HepG2 (cell line): ENCODE results near the gene EZH2. TPM values are rescaled to one million over a fixed set of nuclear protein-coding genes. Genes with fewer than 3 reads are reported as not detected.

ENCODE experiments used
- ATAC-seq: fragments of 200-7000 bp; cut with Tn5 transposase; 3 replicates; pipeline ENCODE4 v1.9.1; 2020; ENCODE audit warnings: mild to moderate bottlenecking, moderate library complexity
- BruUV-seq: library from RNA; stranded (reverse); fragments of 400-500 nt; replicated peaks from 2 replicates; lab custom pipeline; 2021; lab: Mats Ljungman, UMichigan
- CTCF ChIA-PET: fragments of 300-600 bp; formaldehyde crosslinking; extraction: SDS; loops from one replicate; lab custom pipeline; 2021; ENCODE audit warnings: low total read pairs, inconsistent platforms, low intra/inter-chr PET ratio; lab: Yijun Ruan, JAX
- POLR2A ChIA-PET: fragments of 350-600 bp; sonication (Branson Sonifier 250); formaldehyde crosslinking; loops from one replicate; lab custom pipeline; 2020; ENCODE audit warnings: antibody characterized with exemption, inconsistent platforms; lab: Yijun Ruan, JAX
- DNase-seq: peaks from one replicate; pipeline ENCODE4 v3.0.0-alpha.2; 2015; ENCODE audit warnings: low spot score
- FAIRE-seq: peaks from 3 replicates; lab custom pipeline; 2011; peaks lifted over from hg19 to GRCh38; lab: Jason Lieb, UNC
- H2AFZ ChIP-seq: one replicate; pipeline ENCODE4 v1.6.1; 2011; ENCODE audit warnings: low read length, inconsistent platforms
- H3K27ac ChIP-seq: fragments of 300-600 bp; 3 replicates; pipeline ENCODE4 v1.8.0; 2011; ENCODE audit warnings: mixed run types, mild to moderate bottlenecking, mixed read lengths, low read length, inconsistent platforms; ENCODE audit not compliant: insufficient read depth; ENCODE audit errors: extremely low read length
- H3K27me3 ChIP-seq, 2 experiments: fragments of 200-600 bp in 1 of 2; 2 replicates in 1 of 2; 3 replicates in 1 of 2; pipeline versions ENCODE4 v1.6.0 to v1.8.0; 2011; ENCODE audit warnings: low read length in 2 of 2, mild to moderate bottlenecking in 2 of 2, moderate library complexity in 2 of 2, inconsistent platforms in 1 of 2; ENCODE audit not compliant: insufficient read depth in 2 of 2, control insufficient read depth in 1 of 2
- H3K36me3 ChIP-seq, 2 experiments: fragments of 200-600 bp in 1 of 2; replicated peaks in 1 of 2; 2 replicates in 1 of 2; 3 replicates in 1 of 2; pipeline versions ENCODE4 v1.5.1 to v1.8.0; 2011; ENCODE audit warnings: low read length in 2 of 2, inconsistent platforms in 1 of 2; ENCODE audit not compliant: insufficient read depth in 2 of 2, control insufficient read depth in 1 of 2
- H3K4me1 ChIP-seq: 2 replicates; pipeline ENCODE4 v1.5.1; 2012; ENCODE audit warnings: low read length, inconsistent platforms; ENCODE audit not compliant: insufficient read depth
- H3K4me2 ChIP-seq: 2 replicates; pipeline ENCODE4 v1.6.0; 2011; ENCODE audit warnings: low read depth, low read length, inconsistent platforms
- H3K4me3 ChIP-seq, 3 experiments: fragments of 200-600 bp in 1 of 3; sonication (generic), shearing (Covaris generic) in 1 of 3; replicated peaks in 1 of 3; 2 replicates each; pipeline ENCODE4 v1.5.1; 2011 to 2016; ENCODE audit warnings: low read length in 3 of 3, inconsistent platforms in 2 of 3, low read depth in 2 of 3, mild to moderate bottlenecking in 2 of 3, control low read depth in 1 of 3, mixed read lengths in 1 of 3; ENCODE audit not compliant: insufficient read depth in 1 of 3
- H3K79me2 ChIP-seq: one replicate; pipeline ENCODE4 v1.6.1; 2011; ENCODE audit warnings: low read length, inconsistent platforms; ENCODE audit not compliant: insufficient read depth
- H3K9ac ChIP-seq: 2 replicates; pipeline ENCODE4 v1.6.0; 2011; ENCODE audit warnings: mild to moderate bottlenecking, low read depth, low read length, inconsistent platforms; ENCODE audit not compliant: insufficient read depth
- H3K9me3 ChIP-seq: 2 replicates; pipeline ENCODE4 v1.5.1; 2012; ENCODE audit warnings: mild to moderate bottlenecking, low read length
- H4K20me1 ChIP-seq: 2 replicates; pipeline ENCODE4 v1.6.0; 2011; ENCODE audit warnings: inconsistent platforms, mild to moderate bottlenecking, low read length, moderate library complexity; ENCODE audit not compliant: insufficient read depth
- ARID3A ChIP-seq: IDR thresholded peaks from 2 replicates; pipeline ENCODE4 v1.6.1; 2012; ENCODE audit warnings: low read depth, low read length, improper control_type of control experiment
- CBX1 ChIP-seq: IDR thresholded peaks from one replicate; pipeline ENCODE4 v1.6.1; 2016; ENCODE audit warnings: antibody characterized with exemption, low read depth
- HNRNPUL1 ChIP-seq: fragments of 200-400 bp; formaldehyde crosslinking; IDR thresholded peaks from 2 replicates; pipeline ENCODE4 v1.6.1; 2017; ENCODE audit warnings: low read depth, mild to moderate bottlenecking, low read length, moderate library complexity
- KDM3A ChIP-seq: IDR thresholded peaks from 2 replicates; pipeline ENCODE4 v1.6.1; 2018; ENCODE audit warnings: low read depth, missing compliant biosample characterization
- MAX ChIP-seq: IDR thresholded peaks from 2 replicates; pipeline ENCODE4 v1.6.1; 2012; ENCODE audit warnings: inconsistent platforms
- NCOA1 ChIP-seq: sonication (generic); formaldehyde crosslinking; IDR thresholded peaks from 2 replicates; pipeline ENCODE4 v1.9.0; 2021; ENCODE audit warnings: missing genetic modification reagents
- NPAS2 ChIP-seq: sonication (generic); formaldehyde crosslinking; IDR thresholded peaks from 2 replicates; pipeline ENCODE4 v1.8.0; 2022; ENCODE audit warnings: mild to moderate bottlenecking, missing genetic modification reagents, borderline replicate concordance
- NRL ChIP-seq: sonication (generic); formaldehyde crosslinking; IDR thresholded peaks from 2 replicates; pipeline ENCODE4 v1.5.0; 2020; ENCODE audit warnings: missing genetic modification reagents, mild to moderate bottlenecking, moderate library complexity, borderline replicate concordance
- TAF1 ChIP-seq: sonication (generic); formaldehyde crosslinking; IDR thresholded peaks from 2 replicates; pipeline ENCODE4 v1.4.0; 2020; ENCODE audit warnings: missing genetic modification reagents
- TBP ChIP-seq: sonication (generic); formaldehyde crosslinking; IDR thresholded peaks from 2 replicates; pipeline ENCODE4 v1.5.0; 2020; ENCODE audit warnings: missing genetic modification reagents
- TEAD2 ChIP-seq: sonication (generic); formaldehyde crosslinking; IDR thresholded peaks from 2 replicates; pipeline ENCODE4 v1.9.0; 2021; ENCODE audit warnings: missing genetic modification reagents
- ZNF484 ChIP-seq: sonication (generic); formaldehyde crosslinking; IDR thresholded peaks from 2 replicates; pipeline ENCODE4 v1.5.1; 2020; ENCODE audit warnings: mild to moderate bottlenecking, low read depth, missing genetic modification reagents, borderline replicate concordance
- ZNF501 ChIP-seq: sonication (generic); formaldehyde crosslinking; IDR thresholded peaks from 2 replicates; pipeline ENCODE4 v1.5.1; 2020; ENCODE audit warnings: mild to moderate bottlenecking, moderate library complexity, missing genetic modification reagents
- ZNF552 ChIP-seq: sonication (generic); formaldehyde crosslinking; IDR thresholded peaks from 2 replicates; pipeline ENCODE4 v1.9.0; 2022; ENCODE audit warnings: missing genetic modification reagents, mild to moderate bottlenecking, borderline replicate concordance
- ZNF629 ChIP-seq: sonication (generic); formaldehyde crosslinking; conservative IDR thresholded peaks from 2 replicates; pipeline ENCODE4 v1.5.0; 2020; ENCODE audit warnings: missing genetic modification reagents
- ZNF737 ChIP-seq: sonication (generic); formaldehyde crosslinking; IDR thresholded peaks from 2 replicates; pipeline ENCODE4 v1.5.0; 2020; ENCODE audit warnings: missing genetic modification reagents, mild to moderate bottlenecking, borderline replicate concordance
- WGBS: methylation state at CpG from one replicate; pipeline ENCODE4 v1.1.6; 2017; ENCODE audit warnings: low lambda C conversion rate; 5-methylcytosine and 5-hydroxymethylcytosine counted together
- in situ Hi-C: cut with HindIII; loops from 2 replicates; pipeline ENCODE4 v1.10.0; 2017; ENCODE audit warnings: low pct_unique_long_range_greater_than_20kb; ENCODE audit not compliant: extremely low pct_ligation_motif_present
- intact Hi-C: fragments of 100-400 bp; cut with micrococcal nuclease; formaldehyde crosslinking; loops from one replicate; pipeline ENCODE4 v1.10.0; 2022; ENCODE audit not compliant: unreplicated experiment
- polyA plus RNA-seq, 8 experiments: library from polyadenylated mRNA; depleted of rRNA in 3 of 8; stranded (reverse) in 7 of 8; unstranded in 1 of 8; fragments of >200 nt; fragmentation: Illumina TruSeq in 4 of 8; extraction: Trizol in 4 of 8; gene quantifications; 2 replicates each; pipeline versions ENCODE4 v1.2.1 to v1.2.3, GENCODE V29; 2011 to 2016; ENCODE audit warnings: low read depth in 4 of 8, missing spikeins in 1 of 8, mixed read lengths in 1 of 8; ENCODE audit not compliant: insufficient read depth in 1 of 8
- total RNA-seq, 5 experiments: library from RNA; depleted of rRNA; stranded (reverse); fragments of >200 nt; fragmentation: Illumina TruSeq; extraction: Trizol; gene quantifications; 2 replicates each; pipeline ENCODE4 v1.2.3, GENCODE V29; 2016; ENCODE audit warnings: low read depth in 1 of 5
- TF ChIP-seq, protein P1 (sequence below): sonication (generic); formaldehyde crosslinking; IDR thresholded peaks from 2 replicates; pipeline ENCODE4 v1.4.0; 2020; ENCODE audit warnings: mild to moderate bottlenecking, missing genetic modification reagents

EZH2 gene
- total and polyA plus RNA-seq, 2 of the 13 experiments (the other 11 are each of a cell fraction or from before 2014, with no cell fraction given): 26.0 to 34.3 TPM

- Histone ChIP-seq H3K4me1 (peaks cover 10% of the 10 kb centered on the region), H3K36me3 (no peaks in the 10 kb centered on the region), H3K79me2 (peaks cover 89% of the 10 kb centered on the region), H3K4me3 (no peak overlapping the region), H2AFZ (no peak overlapping the region), H3K9me3 (no peaks in the 10 kb centered on the region), H3K9ac (no peak overlapping the region), H3K27ac (no peak overlapping the region), H3K4me2 (no peak overlapping the region), H3K27me3 (no peaks in the 10 kb centered on the region), H4K20me1 (peaks cover 9% of the 10 kb centered on the region; the same call in 1 of the 2 replicates)
- DNase-seq (no peak), FAIRE-seq (no peak), ATAC-seq (no peak)
- WGBS: 98% methylated on average over 5 of the region's 5 CpGs
- in situ Hi-C loops (no loop called here), intact Hi-C loops (no loop called here)
- POLR2A ChIA-PET: no interaction called here
- BruUV-seq: no TSS peak
- TF ChIP-seq ZNF484 (CRISPR knock-in tag): no peak
- no peak for TF ChIP-seq ZNF501
- no peak for TF ChIP-seq KDM3A (CRISPR knock-in tag)
- no peak for TF ChIP-seq TAF1 (CRISPR knock-in tag)
- no peak for TF ChIP-seq ARID3A
- TF ChIP-seq NPAS2 (CRISPR knock-in tag): no peak
- TF ChIP-seq ZNF552 (CRISPR knock-in tag): no peak
- TF ChIP-seq HNRNPUL1: no peak
- TF ChIP-seq NCOA1 (CRISPR knock-in tag): no peak
- no peak for TF ChIP-seq ZNF737
- no peak for TF ChIP-seq MAX
- no peak for TF ChIP-seq TEAD2 (CRISPR knock-in tag)
- TF ChIP-seq ZNF629 (CRISPR knock-in tag): no peak
- no peak for TF ChIP-seq CBX1
- TF ChIP-seq, protein P1, sequence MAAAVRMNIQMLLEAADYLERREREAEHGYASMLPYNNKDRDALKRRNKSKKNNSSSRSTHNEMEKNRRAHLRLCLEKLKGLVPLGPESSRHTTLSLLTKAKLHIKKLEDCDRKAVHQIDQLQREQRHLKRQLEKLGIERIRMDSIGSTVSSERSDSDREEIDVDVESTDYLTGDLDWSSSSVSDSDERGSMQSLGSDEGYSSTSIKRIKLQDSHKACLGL (CRISPR knock-in tag): no peak
- no peak for TF ChIP-seq NRL
- TF ChIP-seq TBP: no peak
- CTCF ChIA-PET: no interaction called here
These were observed 33.5 kb downstream of the EZH2 start for GRCh38 chr7:148850564-148850963.
